Measurements from ENCODE around the gene INA. TPM values are rescaled to one million over a fixed set of nuclear protein-coding genes. Genes with fewer than 3 reads are reported as not detected.

Gene INA
- total and polyA plus RNA-seq, 2 experiments from 2014 or later = 10.0 to 25.1 TPM

DNA sequence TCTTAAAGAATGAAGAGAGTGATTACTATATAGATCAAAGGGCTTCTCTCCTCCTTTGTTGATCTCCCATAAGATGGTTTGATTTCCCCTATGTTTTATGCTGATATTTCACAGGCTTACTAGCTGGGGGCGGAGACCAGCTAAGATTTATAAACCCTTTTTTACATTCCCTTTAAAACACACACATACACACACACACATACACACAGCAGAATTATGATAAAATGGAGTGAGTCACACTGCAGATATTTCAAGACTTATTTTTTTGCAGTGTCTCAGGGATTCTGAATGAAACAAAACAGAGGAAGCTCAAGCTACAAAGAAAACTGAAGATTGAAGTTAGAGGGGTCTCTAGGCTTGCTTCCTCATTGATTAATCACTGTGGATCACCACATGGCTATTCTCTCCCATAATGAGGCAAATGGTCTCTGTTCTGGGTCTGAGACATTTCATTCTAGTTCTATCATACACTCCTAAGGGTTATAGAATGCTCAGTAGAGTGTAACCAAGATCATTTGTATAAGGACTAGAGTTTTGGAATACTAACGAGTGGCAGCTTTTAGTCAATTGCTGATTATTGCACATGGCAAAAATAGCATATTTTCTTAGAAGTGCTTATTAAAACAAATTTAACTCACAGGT, 18.6 kb downstream of the INA start:
- Mint-ChIP-seq H3K9me3 (no peaks in the 10 kb centered on the region), H3K36me3 (ENCODE audit: low read depth) (no peaks in the 10 kb centered on the region), H3K4me3 (no peak overlapping the region), H3K27ac (no peak overlapping the region), H3K27me3 (ENCODE audit: insufficient read depth, low read depth, poor library complexity) (peaks cover 6% of the 10 kb centered on the region), H3K4me1 (no peaks in the 10 kb centered on the region)
- no peak overlapping the region for H2AFZ ChIP-seq
- DNase-seq (ENCODE audit: low spot score) (no peak), ATAC-seq (no peak)
- no peaks in the 10 kb centered on the region for H3K36me3 ChIP-seq (ENCODE audit: insufficient read depth)
- H3K4me2 ChIP-seq = no peak overlapping the region
- H3K9me2 ChIP-seq (ENCODE audit: insufficient read depth) = no peaks in the 10 kb centered on the region
- H4K20me1 ChIP-seq (replicated peaks; ENCODE audit: insufficient read depth) = no peaks in the 10 kb centered on the region
- TF ChIP-seq ZNF331 (CRISPR knock-in tag; IDR thresholded peaks at IDR 0.05; ENCODE audit: low read depth) (no peak), STAT1 (IDR thresholded peaks at IDR 0.05; ENCODE audit: unreplicated experiment) (no peak), CREB1 (CRISPR knock-in tag; IDR thresholded peaks at IDR 0.05; ENCODE audit: low read depth) (no peak), ZNF114 (CRISPR knock-in tag; IDR thresholded peaks at IDR 0.05) (no peak), EZH2phosphoT487 (IDR thresholded peaks at IDR 0.05; ENCODE audit: unreplicated experiment) (no peak), POLR2AphosphoS5 (IDR thresholded peaks at IDR 0.05; ENCODE audit: low read depth) (no peak), EZH2 (IDR thresholded peaks at IDR 0.05; ENCODE audit: low read depth, unreplicated experiment) (no peak), JUNB (IDR thresholded peaks at IDR 0.05; ENCODE audit: unreplicated experiment) (no peak), NANOG (IDR thresholded peaks at IDR 0.05; ENCODE audit: borderline replicate concordance) (no peak)
- TF ChIP-seq, protein P1, sequence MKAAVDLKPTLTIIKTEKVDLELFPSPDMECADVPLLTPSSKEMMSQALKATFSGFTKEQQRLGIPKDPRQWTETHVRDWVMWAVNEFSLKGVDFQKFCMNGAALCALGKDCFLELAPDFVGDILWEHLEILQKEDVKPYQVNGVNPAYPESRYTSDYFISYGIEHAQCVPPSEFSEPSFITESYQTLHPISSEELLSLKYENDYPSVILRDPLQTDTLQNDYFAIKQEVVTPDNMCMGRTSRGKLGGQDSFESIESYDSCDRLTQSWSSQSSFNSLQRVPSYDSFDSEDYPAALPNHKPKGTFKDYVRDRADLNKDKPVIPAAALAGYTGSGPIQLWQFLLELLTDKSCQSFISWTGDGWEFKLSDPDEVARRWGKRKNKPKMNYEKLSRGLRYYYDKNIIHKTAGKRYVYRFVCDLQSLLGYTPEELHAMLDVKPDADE (IDR thresholded peaks at IDR 0.05) = no peak
- TF ChIP-seq, protein P2, sequence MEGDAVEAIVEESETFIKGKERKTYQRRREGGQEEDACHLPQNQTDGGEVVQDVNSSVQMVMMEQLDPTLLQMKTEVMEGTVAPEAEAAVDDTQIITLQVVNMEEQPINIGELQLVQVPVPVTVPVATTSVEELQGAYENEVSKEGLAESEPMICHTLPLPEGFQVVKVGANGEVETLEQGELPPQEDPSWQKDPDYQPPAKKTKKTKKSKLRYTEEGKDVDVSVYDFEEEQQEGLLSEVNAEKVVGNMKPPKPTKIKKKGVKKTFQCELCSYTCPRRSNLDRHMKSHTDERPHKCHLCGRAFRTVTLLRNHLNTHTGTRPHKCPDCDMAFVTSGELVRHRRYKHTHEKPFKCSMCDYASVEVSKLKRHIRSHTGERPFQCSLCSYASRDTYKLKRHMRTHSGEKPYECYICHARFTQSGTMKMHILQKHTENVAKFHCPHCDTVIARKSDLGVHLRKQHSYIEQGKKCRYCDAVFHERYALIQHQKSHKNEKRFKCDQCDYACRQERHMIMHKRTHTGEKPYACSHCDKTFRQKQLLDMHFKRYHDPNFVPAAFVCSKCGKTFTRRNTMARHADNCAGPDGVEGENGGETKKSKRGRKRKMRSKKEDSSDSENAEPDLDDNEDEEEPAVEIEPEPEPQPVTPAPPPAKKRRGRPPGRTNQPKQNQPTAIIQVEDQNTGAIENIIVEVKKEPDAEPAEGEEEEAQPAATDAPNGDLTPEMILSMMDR (conservative IDR thresholded peaks at IDR 0.05; ENCODE audit: low read depth in 2 of 2) = no peak
- TF ChIP-seq, protein P3, sequence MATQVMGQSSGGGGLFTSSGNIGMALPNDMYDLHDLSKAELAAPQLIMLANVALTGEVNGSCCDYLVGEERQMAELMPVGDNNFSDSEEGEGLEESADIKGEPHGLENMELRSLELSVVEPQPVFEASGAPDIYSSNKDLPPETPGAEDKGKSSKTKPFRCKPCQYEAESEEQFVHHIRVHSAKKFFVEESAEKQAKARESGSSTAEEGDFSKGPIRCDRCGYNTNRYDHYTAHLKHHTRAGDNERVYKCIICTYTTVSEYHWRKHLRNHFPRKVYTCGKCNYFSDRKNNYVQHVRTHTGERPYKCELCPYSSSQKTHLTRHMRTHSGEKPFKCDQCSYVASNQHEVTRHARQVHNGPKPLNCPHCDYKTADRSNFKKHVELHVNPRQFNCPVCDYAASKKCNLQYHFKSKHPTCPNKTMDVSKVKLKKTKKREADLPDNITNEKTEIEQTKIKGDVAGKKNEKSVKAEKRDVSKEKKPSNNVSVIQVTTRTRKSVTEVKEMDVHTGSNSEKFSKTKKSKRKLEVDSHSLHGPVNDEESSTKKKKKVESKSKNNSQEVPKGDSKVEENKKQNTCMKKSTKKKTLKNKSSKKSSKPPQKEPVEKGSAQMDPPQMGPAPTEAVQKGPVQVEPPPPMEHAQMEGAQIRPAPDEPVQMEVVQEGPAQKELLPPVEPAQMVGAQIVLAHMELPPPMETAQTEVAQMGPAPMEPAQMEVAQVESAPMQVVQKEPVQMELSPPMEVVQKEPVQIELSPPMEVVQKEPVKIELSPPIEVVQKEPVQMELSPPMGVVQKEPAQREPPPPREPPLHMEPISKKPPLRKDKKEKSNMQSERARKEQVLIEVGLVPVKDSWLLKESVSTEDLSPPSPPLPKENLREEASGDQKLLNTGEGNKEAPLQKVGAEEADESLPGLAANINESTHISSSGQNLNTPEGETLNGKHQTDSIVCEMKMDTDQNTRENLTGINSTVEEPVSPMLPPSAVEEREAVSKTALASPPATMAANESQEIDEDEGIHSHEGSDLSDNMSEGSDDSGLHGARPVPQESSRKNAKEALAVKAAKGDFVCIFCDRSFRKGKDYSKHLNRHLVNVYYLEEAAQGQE (IDR thresholded peaks at IDR 0.05; ENCODE audit: unreplicated experiment) = no peak
- TF ChIP-seq, protein P4, sequence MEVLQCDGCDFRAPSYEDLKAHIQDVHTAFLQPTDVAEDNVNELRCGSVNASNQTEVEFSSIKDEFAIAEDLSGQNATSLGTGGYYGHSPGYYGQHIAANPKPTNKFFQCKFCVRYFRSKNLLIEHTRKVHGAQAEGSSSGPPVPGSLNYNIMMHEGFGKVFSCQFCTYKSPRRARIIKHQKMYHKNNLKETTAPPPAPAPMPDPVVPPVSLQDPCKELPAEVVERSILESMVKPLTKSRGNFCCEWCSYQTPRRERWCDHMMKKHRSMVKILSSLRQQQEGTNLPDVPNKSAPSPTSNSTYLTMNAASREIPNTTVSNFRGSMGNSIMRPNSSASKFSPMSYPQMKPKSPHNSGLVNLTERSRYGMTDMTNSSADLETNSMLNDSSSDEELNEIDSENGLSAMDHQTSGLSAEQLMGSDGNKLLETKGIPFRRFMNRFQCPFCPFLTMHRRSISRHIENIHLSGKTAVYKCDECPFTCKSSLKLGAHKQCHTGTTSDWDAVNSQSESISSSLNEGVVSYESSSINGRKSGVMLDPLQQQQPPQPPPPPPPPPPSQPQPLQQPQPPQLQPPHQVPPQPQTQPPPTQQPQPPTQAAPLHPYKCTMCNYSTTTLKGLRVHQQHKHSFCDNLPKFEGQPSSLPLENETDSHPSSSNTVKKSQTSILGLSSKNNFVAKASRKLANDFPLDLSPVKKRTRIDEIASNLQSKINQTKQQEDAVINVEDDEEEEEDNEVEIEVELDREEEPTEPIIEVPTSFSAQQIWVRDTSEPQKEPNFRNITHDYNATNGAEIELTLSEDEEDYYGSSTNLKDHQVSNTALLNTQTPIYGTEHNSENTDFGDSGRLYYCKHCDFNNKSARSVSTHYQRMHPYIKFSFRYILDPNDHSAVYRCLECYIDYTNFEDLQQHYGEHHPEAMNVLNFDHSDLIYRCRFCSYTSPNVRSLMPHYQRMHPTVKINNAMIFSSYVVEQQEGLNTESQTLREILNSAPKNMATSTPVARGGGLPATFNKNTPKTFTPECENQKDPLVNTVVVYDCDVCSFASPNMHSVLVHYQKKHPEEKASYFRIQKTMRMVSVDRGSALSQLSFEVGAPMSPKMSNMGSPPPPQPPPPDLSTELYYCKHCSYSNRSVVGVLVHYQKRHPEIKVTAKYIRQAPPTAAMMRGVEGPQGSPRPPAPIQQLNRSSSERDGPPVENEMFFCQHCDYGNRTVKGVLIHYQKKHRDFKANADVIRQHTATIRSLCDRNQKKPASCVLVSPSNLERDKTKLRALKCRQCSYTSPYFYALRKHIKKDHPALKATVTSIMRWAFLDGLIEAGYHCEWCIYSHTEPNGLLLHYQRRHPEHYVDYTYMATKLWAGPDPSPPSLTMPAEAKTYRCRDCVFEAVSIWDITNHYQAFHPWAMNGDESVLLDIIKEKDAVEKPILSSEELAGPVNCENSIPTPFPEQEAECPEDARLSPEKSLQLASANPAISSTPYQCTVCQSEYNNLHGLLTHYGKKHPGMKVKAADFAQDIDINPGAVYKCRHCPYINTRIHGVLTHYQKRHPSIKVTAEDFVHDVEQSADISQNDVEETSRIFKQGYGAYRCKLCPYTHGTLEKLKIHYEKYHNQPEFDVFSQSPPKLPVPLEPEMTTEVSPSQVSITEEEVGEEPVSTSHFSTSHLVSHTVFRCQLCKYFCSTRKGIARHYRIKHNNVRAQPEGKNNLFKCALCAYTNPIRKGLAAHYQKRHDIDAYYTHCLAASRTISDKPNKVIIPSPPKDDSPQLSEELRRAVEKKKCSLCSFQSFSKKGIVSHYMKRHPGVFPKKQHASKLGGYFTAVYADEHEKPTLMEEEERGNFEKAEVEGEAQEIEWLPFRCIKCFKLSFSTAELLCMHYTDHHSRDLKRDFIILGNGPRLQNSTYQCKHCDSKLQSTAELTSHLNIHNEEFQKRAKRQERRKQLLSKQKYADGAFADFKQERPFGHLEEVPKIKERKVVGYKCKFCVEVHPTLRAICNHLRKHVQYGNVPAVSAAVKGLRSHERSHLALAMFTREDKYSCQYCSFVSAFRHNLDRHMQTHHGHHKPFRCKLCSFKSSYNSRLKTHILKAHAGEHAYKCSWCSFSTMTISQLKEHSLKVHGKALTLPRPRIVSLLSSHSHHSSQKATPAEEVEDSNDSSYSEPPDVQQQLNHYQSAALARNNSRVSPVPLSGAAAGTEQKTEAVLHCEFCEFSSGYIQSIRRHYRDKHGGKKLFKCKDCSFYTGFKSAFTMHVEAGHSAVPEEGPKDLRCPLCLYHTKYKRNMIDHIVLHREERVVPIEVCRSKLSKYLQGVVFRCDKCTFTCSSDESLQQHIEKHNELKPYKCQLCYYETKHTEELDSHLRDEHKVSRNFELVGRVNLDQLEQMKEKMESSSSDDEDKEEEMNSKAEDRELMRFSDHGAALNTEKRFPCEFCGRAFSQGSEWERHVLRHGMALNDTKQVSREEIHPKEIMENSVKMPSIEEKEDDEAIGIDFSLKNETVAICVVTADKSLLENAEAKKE (CRISPR knock-in tag; IDR thresholded peaks at IDR 0.05) = no peak
- H3F3A ChIP-seq (replicated peaks; ENCODE audit: low read depth) = 0 out of 2 replicates have a peak, but pooled peaks cover 3% of the 10 kb centered on the region
- H3K79me2 ChIP-seq (replicated peaks; ENCODE audit: insufficient read depth) = no peaks in the 10 kb centered on the region
- no peak overlapping the region for H3K27ac ChIP-seq (ENCODE audit: low read depth)
- H3K4me3 ChIP-seq = no peak overlapping the region
- no peaks in the 10 kb centered on the region for H3K27me3 ChIP-seq (ENCODE audit: insufficient read depth)
- no peaks in the 10 kb centered on the region for H3K4me1 ChIP-seq (ENCODE audit: insufficient read depth)
